ENCODE measurements around the gene ESD.
A peak's percentile ranks its signal among the peaks of the same experiment; 100 is the strongest.
"Not testable (repeated sequence)": the region's sequence is repeated elsewhere in the genome, so short reads cannot be mapped to it uniquely, and the experiment has no call there.

Gene ESD, protein sequence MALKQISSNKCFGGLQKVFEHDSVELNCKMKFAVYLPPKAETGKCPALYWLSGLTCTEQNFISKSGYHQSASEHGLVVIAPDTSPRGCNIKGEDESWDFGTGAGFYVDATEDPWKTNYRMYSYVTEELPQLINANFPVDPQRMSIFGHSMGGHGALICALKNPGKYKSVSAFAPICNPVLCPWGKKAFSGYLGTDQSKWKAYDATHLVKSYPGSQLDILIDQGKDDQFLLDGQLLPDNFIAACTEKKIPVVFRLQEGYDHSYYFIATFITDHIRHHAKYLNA

GRCh38 chr13:46796515-46797474 lies at the start of gene ESD:
Gene ESD (minus strand): TSS chr13:46797161. CDS start chr13:46791413, 5,748 bp downstream.
- DNase-seq = peak; percentile 84 to 88

- DNase-seq = no peak
These were observed 49.8 kb upstream of the ESD start for GRCh38 chr13:46846726-46847125.

- no peak for DNase-seq
These were observed 48.2 kb upstream of the ESD start for GRCh38 chr13:46845146-46845545.

DNA sequence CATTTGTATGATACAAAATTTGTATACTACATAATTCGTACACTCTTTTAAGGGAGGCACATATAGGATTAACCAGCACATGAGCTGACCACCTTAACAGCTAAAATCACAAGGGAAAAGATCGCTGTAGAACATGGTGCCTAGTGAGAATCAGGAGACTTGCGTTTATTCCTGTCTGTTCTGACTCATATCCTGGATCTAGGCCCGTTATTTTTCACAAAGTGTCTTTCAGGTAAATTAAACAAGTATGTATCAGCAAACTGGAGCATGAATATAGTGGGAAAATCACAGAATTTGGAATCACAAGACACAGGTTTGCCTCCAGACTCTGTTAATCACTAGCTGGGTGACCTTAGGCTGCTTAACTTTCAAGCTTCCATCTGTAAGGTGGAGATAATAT lies 47.5 kb upstream of the ESD start:
- DNase-seq = no peak

GRCh38 chr13:46839399-46839798 lies 42.4 kb upstream of the ESD start:
- no peak for DNase-seq

- DNase-seq = no peak
These were observed 37.7 kb upstream of the ESD start for GRCh38 chr13:46834657-46835056.

DNA sequence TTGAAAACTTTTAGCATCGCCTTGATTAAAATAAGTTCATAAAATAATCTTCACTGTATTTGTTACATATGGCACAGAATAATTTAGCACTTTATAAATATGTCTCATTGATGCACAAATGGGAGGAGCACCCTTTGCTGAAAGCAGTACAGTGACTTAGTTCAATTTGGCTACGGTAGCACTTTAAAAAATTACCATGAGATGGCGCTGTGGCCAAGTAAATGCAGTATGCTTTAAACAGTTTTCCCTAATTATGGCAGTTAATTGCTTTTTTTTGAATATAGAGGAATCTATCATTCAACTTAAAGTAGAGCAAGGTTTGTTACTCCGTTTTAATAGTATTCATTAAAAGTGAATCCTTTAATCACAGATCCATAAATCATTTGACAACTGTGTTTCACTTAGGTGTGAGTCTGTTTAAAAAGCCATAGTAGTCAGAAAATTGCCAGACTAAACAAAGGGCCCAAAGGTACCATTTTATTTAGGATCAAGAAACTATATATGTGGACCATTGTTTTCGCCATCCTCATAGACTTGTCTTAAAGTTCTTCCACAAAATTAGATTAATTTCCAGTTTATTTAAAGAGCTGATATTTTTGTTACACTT lies 34.7 kb upstream of the ESD start:
- DNase-seq = peak; percentile 17 to 54

DNA sequence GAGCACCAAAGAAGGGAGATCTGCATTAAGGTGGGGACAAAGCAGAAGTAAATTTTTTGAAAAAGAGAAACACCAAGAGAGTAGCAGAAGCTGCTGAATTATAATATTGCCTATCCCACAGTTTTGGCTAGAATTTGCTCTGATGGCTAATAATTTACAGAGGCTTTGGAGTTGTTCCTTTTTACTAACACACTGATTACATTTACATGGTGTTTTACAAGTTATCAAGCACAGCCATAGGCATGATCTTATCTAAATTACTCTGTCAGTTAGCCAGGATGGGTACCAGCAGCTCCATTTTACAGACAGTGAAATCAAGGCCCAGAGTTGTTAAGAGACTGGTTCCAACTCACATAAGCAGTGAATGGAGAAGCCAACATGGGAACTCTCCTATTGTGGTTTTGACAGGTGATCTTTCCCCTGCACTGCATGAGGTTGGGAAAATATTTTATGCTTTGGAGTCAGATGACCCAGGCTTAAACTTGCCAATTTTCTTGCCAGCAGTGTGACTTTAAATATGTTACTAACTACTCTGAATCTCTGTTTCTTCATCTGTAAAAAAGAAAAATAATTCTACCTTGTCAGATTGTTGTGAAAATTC lies 33.5 kb upstream of the ESD start:
- DNase-seq = no peak

GRCh38 chr13:46822551-46822950 lies 25.6 kb upstream of the ESD start:
- no peak for DNase-seq

DNA sequence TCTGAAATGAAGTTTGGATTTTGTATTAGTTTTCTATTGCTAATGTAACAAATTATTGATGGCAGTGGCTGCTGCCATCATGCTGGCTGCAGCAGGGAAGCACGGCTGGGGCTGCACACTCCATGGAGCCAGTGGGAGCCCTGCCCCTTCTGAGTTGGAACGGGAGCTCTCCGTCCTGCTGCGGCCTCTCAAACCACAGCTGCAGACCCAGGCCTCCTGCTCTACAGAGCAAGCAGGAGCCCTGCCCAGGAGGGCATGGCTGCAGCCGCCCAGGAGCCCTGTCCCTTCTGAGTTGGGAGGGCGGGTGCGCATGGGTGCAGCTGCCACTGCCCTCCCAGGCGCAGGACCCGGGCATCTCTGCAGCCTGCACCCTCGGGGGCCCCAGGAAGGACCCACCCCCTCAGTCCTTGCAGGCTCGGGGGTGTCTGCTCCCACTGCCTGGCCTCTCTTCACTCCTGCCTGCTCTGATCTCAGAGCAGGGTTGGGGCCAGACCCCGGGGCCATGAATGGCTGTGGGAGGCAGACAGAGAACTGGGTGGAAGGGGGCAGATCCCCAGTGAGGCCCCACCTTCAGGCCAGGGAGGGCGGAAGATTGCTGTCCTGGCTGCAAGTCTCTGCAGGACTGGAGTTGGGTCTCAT lies 21.0 kb upstream of the ESD start:
- no peak for DNase-seq

- no peak for DNase-seq
These were observed 20.1 kb upstream of the ESD start for GRCh38 chr13:46817095-46817494.

DNA sequence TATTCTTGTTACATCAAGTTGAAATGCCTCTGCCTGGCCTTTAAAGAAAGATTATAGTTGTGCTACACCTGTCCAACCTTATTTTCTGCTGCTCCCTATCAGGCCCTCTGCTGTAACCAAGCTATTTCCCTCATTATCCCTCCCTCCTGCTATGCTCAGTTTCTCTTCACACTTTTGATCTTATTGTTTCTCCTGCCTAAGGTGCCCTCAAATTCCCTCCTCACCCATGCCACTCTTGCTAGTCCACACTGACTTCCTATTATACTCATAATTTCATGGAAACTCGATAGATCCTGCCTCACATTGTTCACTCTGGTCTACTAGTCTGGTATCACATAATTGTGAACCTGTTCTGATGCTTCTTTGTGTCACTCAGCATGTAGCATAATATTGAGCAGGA lies 19.4 kb upstream of the ESD start:
- no peak for DNase-seq

DNA sequence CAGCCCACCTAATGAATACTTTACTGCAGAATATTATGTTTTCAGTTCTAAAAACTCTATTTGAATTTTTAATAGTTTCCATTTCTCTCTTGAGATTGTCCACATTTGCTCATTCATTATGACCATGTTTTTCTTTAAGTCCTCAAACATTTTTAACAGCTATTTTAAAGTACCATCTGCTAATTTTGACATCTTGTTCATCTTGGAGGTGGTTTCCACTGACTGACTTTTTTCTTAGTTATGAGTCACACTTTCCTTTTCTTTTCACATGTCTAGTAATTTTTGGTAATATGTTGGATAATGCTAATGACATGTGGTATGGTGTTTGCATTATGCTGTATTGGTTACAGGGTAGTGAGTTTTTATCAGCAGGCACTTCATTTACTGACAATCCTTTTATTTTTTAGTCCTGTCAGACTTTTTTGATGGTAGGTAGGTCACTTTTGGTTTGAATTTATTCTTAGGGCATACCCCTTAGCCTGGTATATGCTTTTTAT lies 15.4 kb upstream of the ESD start:
- no peak for DNase-seq

DNA sequence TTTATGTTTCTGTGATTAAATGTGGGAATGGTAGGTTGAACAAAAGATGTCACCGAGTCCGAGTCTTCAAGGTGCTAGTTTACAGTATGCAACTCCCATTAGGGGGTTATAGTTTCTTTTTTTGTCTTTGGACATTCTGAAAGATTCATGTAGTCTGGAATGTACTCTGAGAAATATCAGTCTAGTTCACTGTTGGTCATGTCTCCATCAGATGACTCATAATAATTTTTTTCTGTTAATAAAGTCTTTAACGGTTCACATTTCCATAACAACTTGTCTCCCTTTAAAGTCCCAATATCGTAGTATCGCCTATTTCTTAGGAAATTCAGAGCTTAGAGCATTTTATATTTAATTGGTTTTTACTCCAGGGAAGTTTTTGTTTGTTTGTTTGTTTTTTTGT lies 13.5 kb upstream of the ESD start:
- DNase-seq = no peak

DNA sequence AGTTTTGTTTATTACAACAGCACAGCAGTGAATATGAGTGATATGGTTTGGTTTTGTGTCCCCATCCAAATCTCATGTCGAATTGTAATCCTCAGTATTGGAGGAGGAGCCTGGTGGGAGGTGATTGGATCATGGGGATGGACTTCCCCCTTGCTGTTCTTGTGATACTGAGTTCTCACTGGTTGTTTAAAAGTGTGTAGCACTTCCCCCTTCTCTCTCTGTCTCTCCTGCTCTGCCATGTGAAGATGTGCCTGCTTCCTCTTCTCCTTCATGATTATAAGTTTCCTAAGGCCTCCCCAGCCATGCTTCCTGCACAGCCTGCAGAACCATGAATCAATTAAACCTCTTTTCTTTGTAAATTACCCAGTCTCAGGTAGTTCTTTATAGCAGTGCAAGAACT lies 8.0 kb upstream of the ESD start:
- DNase-seq = not testable (repeated sequence)

GRCh38 chr13:46804391-46804815 lies 7.4 kb upstream of the ESD start:
- no peak for DNase-seq

GRCh38 chr13:46803586-46803985 lies 6.6 kb upstream of the ESD start:
- no peak for DNase-seq

DNA sequence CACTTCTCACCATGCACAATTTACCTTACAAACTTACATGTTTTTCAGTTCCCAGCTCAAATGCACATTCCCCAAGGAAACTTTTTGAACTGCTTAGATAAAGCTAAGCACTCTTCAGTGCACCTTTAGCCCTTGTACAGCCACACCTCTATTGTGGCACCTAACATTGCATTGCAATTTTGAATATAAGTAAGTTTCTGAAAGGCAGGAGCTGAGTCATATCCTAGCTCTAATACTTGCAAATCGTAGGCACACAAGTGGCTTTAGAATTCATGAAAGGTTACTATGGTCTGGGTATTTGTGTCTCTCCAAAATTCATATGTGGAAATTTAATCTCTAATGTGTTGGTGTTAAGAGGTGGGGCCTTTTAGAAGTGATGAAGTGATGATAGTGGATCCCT lies 4.9 kb upstream of the ESD start:
- no peak for DNase-seq

GRCh38 chr13:46799139-46799538 lies 2.2 kb upstream of the ESD start:
- DNase-seq = no peak

- DNase-seq = no peak
These were observed 708 bp upstream of the ESD start for GRCh38 chr13:46797501-46798237.

DNA sequence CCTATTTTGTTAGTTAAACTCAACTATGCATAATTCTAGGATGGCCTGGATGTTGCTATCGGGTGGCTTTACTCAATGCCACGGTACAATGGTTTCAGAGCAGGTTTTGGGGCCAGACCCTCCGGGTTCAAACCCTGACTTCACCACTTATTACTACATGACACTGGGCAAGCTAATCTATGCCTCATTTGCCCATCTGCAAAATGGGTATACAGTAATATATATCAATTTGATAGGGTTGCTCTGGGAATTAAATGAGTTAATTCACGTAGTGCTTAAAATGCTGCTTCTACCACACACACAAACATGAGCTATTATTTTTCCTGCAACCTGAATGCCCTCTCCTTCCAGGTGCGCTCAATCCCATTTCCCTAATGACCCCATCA lies 839 bp downstream of the ESD start:
- DNase-seq = no peak

GRCh38 chr13:46795321-46795720 lies 1.6 kb downstream of the ESD start:
- peak in 1 of 2 experiments; percentile 3 for DNase-seq

Data from NCI-H2081 (cell line).